GOT3 (cell line): ENCODE results near the gene KREMEN2.

Source experiments
- DNase-seq: peaks from one replicate; lab custom pipeline; 2025; ENCODE audit warnings: mixed read lengths; lab: John Stamatoyannopoulos, UW

The KREMEN2 gene

GRCh38 chr16:2964475-2965336 is 631 bp downstream of the KREMEN2 start:
- DNase-seq, result no peak

- DNase-seq, result no peak
Observed at GRCh38 chr16:2966043-2966807, 2.1 kb downstream of the KREMEN2 start.

GRCh38 chr16:2966808-2967191 is 2.7 kb downstream of the KREMEN2 start:
- no peak for DNase-seq

GRCh38 chr16:2967211-2967631 is 3.1 kb downstream of the KREMEN2 start:
- no peak for DNase-seq

GRCh38 chr16:2967721-2968161 is 3.7 kb downstream of the KREMEN2 start:
- no peak for DNase-seq

- DNase-seq, result no peak
Observed at GRCh38 chr16:2968368-2968737, 4.3 kb downstream of the KREMEN2 start.

- peak; percentile 67 for DNase-seq
Observed at GRCh38 chr16:2968738-2969544, 4.9 kb downstream of the KREMEN2 start, which contains the start of gene PAQR4. Gene PAQR4, plus strand, starts transcription at chr16:2969348. Its CDS starts 327 bp downstream, at chr16:2969675.

GRCh38 chr16:2969545-2970521 is 5.8 kb downstream of the KREMEN2 start:
- peak; percentile 49 for DNase-seq

GRCh38 chr16:2970563-2970962 is 6.5 kb downstream of the KREMEN2 start:
- DNase-seq, result no peak

GRCh38 chr16:2971134-2971984 is 7.3 kb downstream of the KREMEN2 start:
- DNase-seq, result no peak

- DNase-seq, result no peak
Observed at GRCh38 chr16:2971985-2972784, 8.1 kb downstream of the KREMEN2 start.

- DNase-seq, result no peak
Observed at GRCh38 chr16:2973093-2973492, 9.0 kb downstream of the KREMEN2 start.

- DNase-seq, result no peak
Observed at GRCh38 chr16:2973605-2974318, 9.7 kb downstream of the KREMEN2 start.

- DNase-seq, result no peak
Observed at GRCh38 chr16:2974319-2975056, 10.4 kb downstream of the KREMEN2 start.

- no peak for DNase-seq
Observed at GRCh38 chr16:2975161-2975795, 11.2 kb downstream of the KREMEN2 start.

GRCh38 chr16:2976201-2976600 is 12.1 kb downstream of the KREMEN2 start:
- DNase-seq, result no peak

- no peak for DNase-seq
Observed at GRCh38 chr16:2976673-2977072, 12.6 kb downstream of the KREMEN2 start.
